Sciatic nerve (tissue), 2 donors: ENCODE results near the gene CEACAM16. TPM values are rescaled to one million over a fixed set of nuclear protein-coding genes. Genes with fewer than 3 reads are reported as not detected.
"Not testable (repeated sequence)": the region's sequence is repeated elsewhere in the genome, so short reads cannot be mapped to it uniquely, and the experiment has no call there.

Source experiments
- ATAC-seq: fragments of 200-7000 bp; cut with Tn5 transposase; one replicate; pipeline ENCODE4 v1.9.1; 2020; ENCODE audit warnings: mild to moderate bottlenecking, moderate library complexity
- DNase-seq: peaks from one replicate; pipeline ENCODE4 v3.0.0-alpha.2; 2020; ENCODE audit warnings: low spot score
- intact Hi-C: fragments of 100-400 bp; cut with DNase I; formaldehyde crosslinking; loops from one replicate; pipeline ENCODE4 v1.14.2; 2022
- total RNA-seq: library from RNA; stranded (reverse); fragmentation: NEBNext Ultra II Directional; extraction: Animal tissue kit (Norgen Biotek cat#: 25700); gene quantifications from one replicate; pipeline ENCODE4 v1.2.1, GENCODE V29; 2021
- donor health status: DM: no; HTN: no; CAD: no.
- donor health status: DM: no; HTN: no; CAD: no.

CEACAM16 gene
- total RNA-seq, 1 donor from 2014 or later = not detected

DNA sequence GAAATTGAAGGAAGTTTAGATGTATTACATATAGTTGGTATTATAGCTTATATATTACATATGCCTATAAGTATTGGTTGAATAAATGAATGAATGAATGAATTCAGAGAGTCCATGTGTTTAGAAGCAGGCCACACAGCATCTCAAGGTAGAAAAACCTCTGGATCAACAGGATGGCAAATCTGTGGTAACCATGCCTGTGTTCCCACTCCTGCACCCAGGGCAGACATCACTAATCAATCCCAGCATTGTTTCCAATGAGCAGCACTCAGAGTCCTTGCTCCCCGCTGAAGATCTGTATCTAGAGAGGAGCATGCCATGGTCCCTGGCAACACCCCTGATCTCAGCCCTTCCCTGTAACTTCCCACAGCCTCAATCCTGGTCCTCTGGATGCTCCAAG, 26.7 kb upstream of the CEACAM16 start:
- intact Hi-C loops = no loop called here
- DNase-seq = no peak
- ATAC-seq = no peak

DNA sequence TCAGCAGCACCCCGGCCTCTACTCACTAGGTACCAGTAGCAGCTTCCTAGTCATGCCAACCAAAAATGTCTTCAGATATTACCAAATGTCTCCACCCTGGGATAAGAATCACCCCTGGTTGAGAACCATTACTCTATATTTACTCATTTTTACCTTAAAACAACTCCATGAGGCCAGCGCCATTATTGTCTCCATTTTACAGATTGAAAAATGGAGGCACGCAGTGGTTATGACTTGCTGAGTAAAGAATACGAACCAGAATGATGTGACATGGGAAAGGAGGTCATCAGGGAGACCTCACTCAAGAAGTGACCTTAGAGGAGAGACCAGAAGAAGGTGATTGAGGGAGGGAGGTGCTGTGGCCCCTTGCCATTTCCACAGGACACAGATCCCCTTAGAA, 25.4 kb upstream of the CEACAM16 start:
- intact Hi-C loops = no loop called here
- DNase-seq (no peak), ATAC-seq (no peak)

DNA sequence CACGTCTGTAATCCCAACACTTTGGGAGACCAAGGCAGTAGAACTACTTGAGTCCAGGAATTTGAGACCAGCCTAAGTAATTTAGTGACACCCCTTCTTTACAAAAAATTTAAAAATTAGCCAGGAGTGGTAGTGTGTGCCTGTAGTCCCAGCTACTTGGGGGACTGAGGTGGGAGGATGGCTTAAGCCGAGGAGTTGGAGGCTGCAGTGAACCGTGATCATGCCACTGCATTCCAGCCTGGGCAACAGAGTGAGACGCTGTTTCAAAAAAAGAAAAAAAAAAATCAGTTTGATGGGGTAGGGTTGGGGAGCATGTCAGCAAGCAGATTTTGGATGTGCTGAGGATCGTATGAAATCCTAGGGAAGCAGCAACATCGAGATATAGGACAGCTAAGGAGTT, 23.4 kb upstream of the CEACAM16 start:
- ATAC-seq (no peak), DNase-seq (no peak)
- intact Hi-C loops = no loop called here

DNA sequence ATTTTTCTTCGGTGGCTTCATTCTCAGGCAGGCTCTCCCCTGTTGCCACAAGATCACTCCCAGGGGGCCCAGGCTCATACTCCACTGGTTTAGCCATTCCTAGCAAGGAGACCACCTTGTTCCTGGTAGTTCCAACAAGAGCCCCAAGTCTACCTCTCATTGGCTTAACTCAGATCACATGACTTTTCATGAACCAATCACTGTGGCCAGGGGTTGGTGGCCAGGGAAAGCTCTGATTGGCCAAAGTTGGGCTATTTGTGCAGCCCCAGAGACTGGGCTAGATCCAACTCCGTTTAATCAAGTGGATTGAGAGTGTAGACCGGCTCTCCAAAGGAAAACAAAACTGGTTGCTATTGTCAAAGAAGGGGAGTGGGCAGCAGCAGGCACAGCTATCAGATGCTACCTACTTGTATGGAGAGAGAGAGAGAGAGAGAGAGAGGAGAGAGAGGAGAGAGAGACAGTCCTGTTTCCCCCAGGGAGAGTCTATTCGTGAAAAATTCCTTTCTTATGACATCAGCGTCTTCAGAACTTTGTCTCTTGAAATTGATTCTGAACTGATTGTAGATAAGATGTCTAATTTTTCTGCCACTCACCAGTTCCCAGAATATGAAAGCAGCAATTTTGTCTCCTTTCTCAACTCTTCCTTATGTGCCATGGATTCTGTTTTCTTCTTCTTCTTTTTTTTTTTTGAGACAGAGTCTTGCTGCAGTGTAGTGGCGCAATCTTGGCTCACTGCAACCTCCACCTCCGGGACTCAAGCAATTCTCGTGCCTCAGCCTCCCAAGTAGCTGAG, 21.7 kb upstream of the CEACAM16 start:
- DNase-seq (no peak), ATAC-seq (no peak)
- intact Hi-C loops = no loop called here

DNA sequence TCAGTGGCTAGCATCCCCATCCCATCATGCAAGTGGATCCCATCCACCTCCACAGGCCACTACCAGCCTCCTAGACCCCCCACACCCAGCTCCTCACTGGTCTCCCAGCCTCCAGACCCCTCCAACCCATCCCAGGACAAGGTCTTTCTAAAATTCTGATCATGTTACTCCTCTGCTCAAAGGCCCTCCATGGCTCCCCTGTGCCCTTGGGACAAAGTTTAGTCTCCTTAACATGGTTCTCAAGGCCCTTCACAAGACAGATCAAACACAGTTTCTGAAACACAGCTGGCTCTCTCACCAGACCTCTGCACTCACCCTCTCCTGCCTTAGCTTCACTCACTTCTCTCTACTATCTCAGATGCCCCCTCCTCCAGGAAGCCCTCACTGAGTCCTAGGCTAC, 18.4 kb upstream of the CEACAM16 start:
- ATAC-seq (no peak), DNase-seq (no peak)
- intact Hi-C loops = no loop called here

DNA sequence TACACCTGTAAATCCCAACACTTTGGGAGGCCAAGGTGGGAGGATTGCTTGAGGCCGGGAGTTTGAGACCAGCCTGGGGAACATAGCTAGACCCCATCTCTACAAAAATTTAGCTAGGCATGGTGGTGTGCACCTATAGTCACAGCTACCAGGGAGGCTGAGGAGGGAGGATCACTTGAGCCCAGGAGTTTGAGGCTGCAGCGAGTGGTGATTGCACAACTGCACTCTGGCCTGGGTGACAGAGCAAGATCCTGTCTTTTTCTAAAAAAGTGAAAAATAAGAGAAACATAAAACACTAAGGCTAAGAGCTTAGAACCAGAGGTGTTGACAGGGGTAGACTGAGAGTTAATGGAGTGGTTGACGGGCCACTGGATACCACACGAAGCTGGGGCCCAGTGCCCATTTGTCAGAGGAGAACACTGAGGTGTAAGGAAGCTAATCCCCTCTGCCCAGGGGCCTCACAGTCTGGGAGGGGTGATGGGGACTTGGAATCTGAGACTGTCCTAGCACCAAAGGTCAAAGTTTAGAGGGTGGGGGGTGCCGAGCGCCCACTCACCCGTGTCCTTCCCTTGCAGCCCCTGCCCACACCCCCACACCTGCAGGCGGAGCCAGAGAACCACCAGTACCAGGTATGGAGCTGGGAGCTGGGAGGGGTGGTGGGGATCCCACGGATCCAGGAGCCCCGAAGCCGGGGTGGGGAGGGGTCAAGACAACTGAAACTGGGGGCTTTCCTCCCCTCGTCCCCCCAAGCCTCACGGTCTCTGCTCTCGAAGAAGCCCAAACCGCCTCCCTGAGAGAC, 16.8 kb upstream of the CEACAM16 start:
- intact Hi-C loops = no loop called here
- ATAC-seq (no peak), DNase-seq (no peak)

DNA sequence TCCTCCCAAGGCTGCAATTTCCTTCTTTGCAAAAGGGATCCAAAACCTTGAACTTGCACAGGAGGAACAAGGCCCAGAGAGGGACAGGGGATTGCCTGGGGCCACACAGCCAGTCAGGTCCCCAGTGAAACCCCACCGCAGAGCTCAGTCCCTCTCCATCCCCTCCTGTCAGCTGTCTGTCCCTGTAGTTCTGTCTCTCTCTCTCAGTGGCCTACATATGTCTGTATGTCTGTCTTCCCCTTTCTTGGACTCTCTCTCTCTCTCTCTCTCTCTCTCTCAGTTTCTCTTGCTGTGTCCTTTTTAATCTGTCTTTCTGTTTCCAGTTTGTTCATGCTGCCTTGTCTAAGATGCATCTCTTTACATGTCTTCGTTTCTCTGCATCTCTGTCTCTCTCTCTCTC, 16.1 kb upstream of the CEACAM16 start:
- intact Hi-C loops = no loop called here
- ATAC-seq (no peak), DNase-seq (no peak)

DNA sequence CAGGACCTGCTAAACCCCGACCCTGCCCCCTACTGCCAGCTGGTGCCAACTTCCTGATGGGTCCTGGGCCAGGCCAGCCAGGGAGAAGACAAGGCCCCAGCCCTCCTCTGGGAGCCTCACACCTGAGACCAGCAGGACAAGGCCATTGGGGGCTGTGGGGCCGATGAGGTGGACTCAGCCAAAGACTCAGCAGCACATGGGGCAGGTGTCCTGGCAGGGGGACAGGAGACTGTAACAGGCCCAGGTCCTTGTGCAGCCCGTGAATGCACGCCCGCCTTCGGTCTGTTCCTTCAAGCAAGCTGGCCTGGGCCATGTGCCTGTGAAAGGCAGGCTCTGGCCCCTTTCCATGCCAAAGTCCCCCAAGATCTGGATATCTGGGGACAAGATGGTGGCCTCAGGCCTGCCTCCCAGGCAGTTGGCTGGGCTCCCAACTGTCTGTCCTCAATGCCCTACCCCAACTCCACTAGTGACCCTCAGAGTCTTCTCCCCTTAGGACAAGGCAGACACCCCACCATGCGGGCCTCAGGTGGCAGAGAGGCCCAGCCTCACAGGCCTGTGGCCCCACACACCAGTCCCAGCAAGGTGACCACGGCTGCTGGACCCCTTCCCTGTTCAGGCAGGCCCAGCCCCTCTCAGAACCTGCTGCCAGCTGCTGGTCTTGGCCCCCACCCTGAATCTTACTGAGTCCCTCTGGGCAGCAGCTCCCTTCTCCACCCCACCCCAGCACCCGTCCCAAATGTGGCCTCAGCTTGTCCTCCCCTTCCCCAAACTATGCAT, 15.3 kb upstream of the CEACAM16 start:
- intact Hi-C loops = no loop called here
- DNase-seq (no peak), ATAC-seq (no peak)

DNA sequence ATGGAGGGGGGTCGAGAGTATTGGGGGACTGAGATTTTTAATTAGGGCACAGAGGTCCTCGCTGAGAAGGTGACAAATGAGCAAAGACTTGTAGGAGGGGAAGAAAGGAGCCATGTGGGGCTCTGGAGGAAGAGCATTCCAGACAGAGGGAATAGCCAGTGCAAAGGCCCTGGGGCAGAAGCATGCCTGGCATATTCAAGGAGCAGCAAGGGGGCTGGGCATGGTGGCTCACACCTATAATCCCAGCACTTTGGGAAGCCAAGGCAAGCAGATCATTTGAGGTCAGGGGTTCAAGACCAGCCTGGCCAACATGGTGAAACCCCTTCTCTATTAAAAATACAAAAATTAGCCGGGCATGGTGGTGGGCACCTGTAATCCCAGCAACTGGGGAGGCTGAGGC, 14.6 kb upstream of the CEACAM16 start:
- DNase-seq, ATAC-seq, intact Hi-C loops: not testable (repeated sequence)

DNA sequence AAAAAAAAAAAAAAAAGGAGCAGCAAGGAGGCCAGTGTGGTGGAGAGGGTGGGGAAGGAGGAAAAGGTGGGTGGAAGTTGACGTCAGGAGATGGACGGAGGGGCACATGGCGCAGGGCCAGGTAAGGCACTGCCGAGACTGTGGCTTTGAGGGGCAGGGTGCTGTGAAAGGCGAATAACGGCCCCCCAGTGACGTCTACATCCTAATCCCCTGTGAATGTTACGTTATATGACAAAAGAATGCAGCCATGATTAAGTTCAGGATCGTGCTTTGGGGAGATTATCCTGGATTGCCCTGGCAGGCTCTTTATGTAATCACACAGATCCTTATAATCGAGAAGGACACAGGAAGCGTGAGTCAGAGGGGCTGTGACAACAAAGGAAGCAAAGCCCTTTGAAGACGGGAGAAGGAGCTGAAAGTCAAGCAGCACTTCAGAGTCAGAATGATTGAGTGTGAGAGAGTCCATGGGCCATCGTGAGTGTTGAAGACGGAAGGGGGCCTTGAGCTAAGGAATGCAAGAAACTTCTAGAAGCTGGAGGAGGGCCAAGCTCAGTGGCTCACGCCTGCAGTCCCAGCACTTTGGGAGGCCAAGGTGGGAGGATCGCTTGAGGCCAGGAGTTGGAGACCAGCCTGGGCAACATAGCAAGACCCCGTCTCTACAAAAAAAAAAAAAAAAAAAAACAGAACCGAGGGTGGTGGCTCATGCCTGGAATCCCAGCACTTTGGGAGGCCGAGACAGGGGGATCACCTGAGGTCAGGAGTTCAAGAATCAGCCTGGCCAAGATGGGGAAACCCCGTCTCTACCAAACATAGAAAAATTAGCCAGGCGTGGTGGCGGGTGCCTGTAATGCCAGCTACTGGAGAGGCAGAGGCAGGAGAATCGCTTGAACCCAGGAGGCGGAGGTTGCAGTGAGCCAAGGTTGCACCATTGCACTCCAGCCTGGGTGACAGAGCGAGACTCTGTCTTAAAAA, 13.8 kb upstream of the CEACAM16 start:
- DNase-seq (no peak), ATAC-seq (peak; percentile 13)
- intact Hi-C loops = no loop called here

DNA sequence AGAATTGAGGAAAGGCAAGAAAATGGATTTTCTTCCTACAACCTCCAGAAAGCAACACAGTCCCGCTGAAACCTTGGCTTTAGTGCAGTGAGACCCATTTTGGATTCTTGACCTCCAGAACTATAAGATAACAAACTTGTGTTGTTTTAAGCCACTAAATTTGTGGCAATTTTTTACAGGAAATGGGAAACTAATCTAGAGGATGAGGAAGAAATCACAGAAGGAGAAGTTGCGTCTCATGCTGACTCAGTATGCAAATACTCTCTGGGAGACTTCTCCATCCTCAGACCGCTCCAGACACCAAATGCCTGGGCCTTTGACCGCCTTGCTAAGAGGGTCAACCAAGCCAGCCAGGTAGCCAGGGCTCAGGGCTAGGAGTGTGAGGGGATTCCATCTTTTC, 13.1 kb upstream of the CEACAM16 start:
- intact Hi-C loops = no loop called here
- no peak for ATAC-seq

DNA sequence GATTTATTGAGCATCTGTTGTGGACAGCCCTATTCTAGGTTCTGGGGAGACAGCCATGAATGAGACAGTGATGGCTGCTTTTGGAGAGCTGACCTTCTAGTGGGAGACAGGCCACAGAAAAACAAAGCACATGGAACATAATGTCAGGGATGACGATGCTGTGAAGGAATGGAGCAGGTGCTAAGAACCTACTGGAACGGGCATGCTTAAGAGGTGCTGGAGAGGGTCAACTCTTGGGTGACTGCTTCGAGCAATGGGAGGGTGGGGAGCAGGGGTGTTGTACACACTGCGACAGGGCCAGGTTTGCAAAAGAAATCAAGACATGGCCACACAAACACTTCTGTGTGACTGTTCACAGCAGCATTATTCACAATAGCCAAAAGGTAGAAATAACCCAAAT, 12.1 kb upstream of the CEACAM16 start:
- DNase-seq (no peak), ATAC-seq (no peak)
- intact Hi-C loops = no loop called here

More for the DNA sequence above, 13.1 kb upstream of the CEACAM16 start:
- no peak for DNase-seq

DNA sequence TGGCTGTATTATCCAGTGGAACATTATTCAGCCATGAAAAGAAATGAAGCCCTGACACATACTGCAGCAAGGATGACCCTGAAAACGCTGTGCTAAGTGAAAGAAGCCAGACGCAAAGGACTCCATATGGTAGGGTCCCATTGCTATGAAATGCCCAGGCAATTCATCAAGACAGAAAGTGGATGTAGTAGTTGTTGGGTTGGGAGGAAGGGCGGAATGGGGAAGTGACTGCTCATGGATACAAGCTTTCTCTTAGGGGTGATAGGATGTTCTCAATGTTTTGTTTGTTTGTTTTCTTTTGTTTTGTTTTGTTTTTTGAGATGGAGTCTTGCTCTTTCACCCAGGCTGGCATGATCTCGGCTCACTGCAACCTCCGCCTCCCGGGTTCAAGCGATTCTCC, 11.1 kb upstream of the CEACAM16 start:
- intact Hi-C loops = no loop called here
- no peak for ATAC-seq
- DNase-seq = no peak

DNA sequence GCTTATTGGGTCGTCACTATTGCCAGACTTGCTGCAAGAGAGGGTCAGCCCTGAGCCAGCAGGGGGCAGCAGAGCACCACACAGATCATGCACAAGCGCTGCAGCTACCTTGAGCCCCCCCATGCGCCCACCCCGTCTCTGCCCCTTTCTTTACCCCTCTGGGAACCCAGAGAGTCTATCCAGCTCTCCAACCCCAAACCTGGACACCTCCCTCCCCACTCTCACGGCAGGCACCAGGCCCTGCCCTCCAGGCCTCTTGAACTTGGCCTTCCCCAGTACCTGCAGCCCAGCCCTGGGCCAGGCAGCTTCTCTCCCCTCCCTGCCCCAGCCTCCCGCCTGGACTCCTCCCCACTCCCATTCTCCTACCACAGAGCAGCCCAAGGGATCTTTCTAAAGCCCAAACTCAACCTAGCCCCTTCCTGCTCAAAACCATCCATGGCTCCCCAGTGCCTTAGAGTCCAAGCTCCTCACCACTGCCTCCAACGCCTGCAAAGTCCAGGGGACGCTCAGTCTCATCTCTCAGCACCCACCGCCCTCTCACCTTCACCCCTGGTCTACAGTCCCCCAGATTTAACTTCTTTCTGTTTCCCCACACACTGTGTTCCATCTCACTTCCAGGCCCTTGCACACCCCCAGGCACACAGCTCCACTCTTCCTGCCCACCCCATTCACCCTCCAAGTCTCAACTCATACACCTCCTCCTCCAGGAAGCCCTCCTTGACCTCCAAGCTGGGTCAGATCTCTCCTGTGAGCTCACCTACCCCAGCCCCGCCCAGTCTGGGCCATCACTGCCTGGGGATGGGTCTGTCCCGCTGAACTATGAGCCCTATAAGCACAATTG, 9.4 kb upstream of the CEACAM16 start:
- DNase-seq (peak; percentile 88), ATAC-seq (peak; percentile 79)
- intact Hi-C loops = no loop called here

DNA sequence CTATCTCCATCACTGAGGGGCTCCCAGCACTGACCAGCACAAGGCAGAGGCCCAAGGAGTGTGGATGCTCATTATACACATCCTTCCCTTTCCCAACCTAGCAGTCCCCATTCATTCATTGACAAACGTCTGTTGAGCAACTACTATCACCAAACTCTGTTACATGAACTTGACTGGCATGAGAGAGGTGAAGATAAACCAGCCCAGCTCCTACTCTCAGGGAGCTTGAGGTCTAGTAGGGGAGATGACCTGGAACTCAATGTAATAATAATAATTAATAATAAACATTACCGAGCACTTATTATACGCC, 8.9 kb upstream of the CEACAM16 start:
- intact Hi-C loops = no loop called here
- ATAC-seq (no peak), DNase-seq (no peak)

DNA sequence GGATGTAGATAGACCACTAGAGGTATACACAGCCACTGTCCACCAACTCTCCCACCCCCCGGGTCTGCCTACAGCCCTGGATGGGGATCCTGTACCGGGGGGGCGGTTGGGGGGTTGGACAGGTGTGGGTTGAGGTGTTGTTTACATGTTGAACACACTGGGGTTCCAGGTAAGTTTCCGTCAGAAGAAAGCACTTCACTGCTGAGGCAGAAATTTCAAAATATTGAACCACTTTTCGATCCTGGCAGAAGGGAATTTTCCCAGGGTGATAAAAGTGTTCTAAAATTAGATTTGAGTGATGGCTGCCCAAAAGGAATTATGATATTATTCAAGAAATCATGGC, 6.6 kb upstream of the CEACAM16 start:
- intact Hi-C loops = no loop called here

DNA sequence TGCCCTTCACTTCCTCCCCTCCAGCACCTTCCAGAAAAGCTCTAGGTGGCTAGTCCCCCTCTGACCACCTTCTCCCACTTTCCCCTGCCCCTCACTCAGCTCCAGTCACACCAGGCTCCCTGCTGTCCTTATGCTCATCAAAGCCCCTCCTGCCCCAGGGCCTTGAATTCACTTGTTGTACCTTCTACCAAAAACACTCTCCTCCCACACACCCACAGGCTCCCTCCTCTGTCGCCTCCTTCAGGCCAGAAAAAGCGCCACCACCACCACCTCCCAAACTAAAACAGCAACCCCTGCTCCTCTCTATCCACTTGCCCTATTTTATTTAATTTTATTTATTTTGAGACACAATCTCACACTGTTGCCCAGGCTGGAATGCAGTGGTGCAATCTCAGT, 4.8 kb upstream of the CEACAM16 start:
- intact Hi-C loops = no loop called here
- ATAC-seq = no peak
- DNase-seq = no peak

More for the DNA sequence above, 6.6 kb upstream of the CEACAM16 start:
- ATAC-seq (no peak), DNase-seq (no peak)
